ENCODE data around the gene RSPH3.
A peak's percentile ranks its signal among the peaks of the same experiment; 100 is the strongest.
"Not testable (repeated sequence)": the region's sequence is repeated elsewhere in the genome, so short reads cannot be mapped to it uniquely, and the experiment has no call there.

Gene RSPH3, protein sequence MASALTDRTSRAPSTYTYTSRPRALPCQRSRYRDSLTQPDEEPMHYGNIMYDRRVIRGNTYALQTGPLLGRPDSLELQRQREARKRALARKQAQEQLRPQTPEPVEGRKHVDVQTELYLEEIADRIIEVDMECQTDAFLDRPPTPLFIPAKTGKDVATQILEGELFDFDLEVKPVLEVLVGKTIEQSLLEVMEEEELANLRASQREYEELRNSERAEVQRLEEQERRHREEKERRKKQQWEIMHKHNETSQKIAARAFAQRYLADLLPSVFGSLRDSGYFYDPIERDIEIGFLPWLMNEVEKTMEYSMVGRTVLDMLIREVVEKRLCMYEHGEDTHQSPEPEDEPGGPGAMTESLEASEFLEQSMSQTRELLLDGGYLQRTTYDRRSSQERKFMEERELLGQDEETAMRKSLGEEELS

GRCh38 chr6:158999666-159000403 lies at the start of gene RSPH3:
Gene RSPH3, minus strand, starts transcription at chr6:159000202. Its CDS starts 652 bp downstream, at chr6:158999550.
- Mint-ChIP-seq H3K9me3 (no peaks in the 10 kb centered on the region), H3K4me1 (peaks cover 52% of the 10 kb centered on the region), H3K4me3 (peak within 1 kb of the TSS; percentile 99), H3K36me3 (peaks cover 19% of the 10 kb centered on the region), H3K27ac (peak within 1 kb of the TSS; percentile 95)
- DNase-seq (ENCODE audit: low spot score in 2 of 2), result peak; percentile 86 to 97
- peak; percentile 89 for ATAC-seq

- Mint-ChIP-seq H3K4me1 (peaks cover 27% of the 10 kb centered on the region), H3K4me3 (no peak overlapping the region), H3K9me3 (no peaks in the 10 kb centered on the region), H3K36me3 (peaks cover 25% of the 10 kb centered on the region), H3K27ac (no peak overlapping the region)
- DNase-seq (ENCODE audit: low spot score in 2 of 2), result peak; percentile 1 to 45
- no peak for ATAC-seq
Measured at GRCh38 chr6:159047891-159048685, 48.1 kb upstream of the RSPH3 start.

- Mint-ChIP-seq H3K36me3 (peaks cover 48% of the 10 kb centered on the region), H3K9me3 (no peaks in the 10 kb centered on the region), H3K4me1 (peaks cover 46% of the 10 kb centered on the region), H3K4me3 (peak overlapping the region; percentile 84), H3K27ac (peak overlapping the region; percentile 98)
- ATAC-seq (no peak), DNase-seq (ENCODE audit: low spot score in 2 of 2) (peak in 1 of 2 donors; percentile 47)
Measured at GRCh38 chr6:159045801-159046200, 45.8 kb upstream of the RSPH3 start.

DNA sequence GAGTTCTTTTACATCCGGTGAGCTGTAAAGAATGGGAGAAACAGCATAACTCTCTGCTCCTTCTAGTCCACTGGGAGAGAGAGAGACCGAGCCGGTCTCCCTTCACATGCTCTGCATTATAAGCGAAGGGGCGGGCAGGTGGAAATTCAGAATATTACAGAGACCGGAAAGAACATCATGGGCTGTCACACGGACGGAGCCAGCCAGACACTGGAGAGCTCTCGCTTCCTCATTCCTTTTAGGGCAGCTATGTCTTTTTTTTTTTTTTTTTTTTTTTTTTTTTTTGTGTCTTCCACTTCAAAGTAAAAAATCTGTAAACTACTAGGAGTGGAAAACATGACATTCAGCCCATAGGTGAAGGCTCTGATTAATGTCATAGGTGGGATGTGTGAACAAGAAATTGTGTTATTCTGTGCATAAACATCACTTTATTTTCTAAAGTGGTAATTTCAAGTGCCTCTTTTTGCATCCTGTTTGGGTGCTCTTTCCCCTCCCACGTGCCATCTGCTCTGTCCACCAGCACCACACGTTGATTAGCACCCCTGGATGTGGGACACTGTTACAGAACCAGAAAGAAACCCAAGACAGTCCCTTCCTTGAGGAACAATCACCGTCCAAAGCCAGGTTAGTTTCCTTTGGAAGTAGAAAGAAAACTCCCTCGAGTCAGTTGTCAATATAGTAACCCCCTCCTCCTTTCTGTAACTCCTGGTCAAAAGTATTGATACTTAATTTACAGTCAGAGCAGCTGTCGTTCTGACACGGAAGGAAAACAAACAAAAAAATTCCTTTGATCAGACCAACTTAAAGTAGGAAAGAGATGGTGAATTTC lies 45.1 kb upstream of the RSPH3 start, which contains the start of gene TAGAP:
Gene TAGAP, minus strand, starts transcription at position 93 of the 829 bp plus-strand sequence. CDS start 845 bp downstream, outside the sequence.
- H3K4me1 Mint-ChIP-seq, result peaks cover 49% of the 10 kb centered on the region
- peaks cover 54% of the 10 kb centered on the region for H3K36me3 Mint-ChIP-seq
- no peaks in the 10 kb centered on the region for H3K9me3 Mint-ChIP-seq
- ATAC-seq (peak; percentile 91), DNase-seq (ENCODE audit: low spot score in 2 of 2) (peak in 1 of 2 donors; percentile 88)
- H3K4me3 Mint-ChIP-seq, result peak within 1 kb of the TSS; percentile 84
- peak within 1 kb of the TSS; percentile 98 for H3K27ac Mint-ChIP-seq

- Mint-ChIP-seq H3K27ac (peak overlapping the region; percentile 98), H3K4me1 (peaks cover 53% of the 10 kb centered on the region), H3K4me3 (peak overlapping the region; percentile 84), H3K36me3 (peaks cover 66% of the 10 kb centered on the region), H3K9me3 (no peaks in the 10 kb centered on the region)
- DNase-seq (ENCODE audit: low spot score in 2 of 2) (peak in 1 of 2 donors; percentile 59), ATAC-seq (no peak)
Measured at GRCh38 chr6:159043947-159044346, 43.9 kb upstream of the RSPH3 start.

GRCh38 chr6:159043251-159043650 lies 43.2 kb upstream of the RSPH3 start:
- DNase-seq (ENCODE audit: low spot score in 2 of 2) (peak in 1 of 2 donors; percentile 53), ATAC-seq (no peak)
- Mint-ChIP-seq H3K9me3 (no peaks in the 10 kb centered on the region), H3K27ac (peak overlapping the region; percentile 98), H3K4me3 (peak overlapping the region; percentile 84), H3K4me1 (peaks cover 55% of the 10 kb centered on the region), H3K36me3 (peaks cover 73% of the 10 kb centered on the region)

- H3K27ac Mint-ChIP-seq, result peak overlapping the region; percentile 98
Measured at GRCh38 chr6:159042826-159043181, 42.8 kb upstream of the RSPH3 start.

GRCh38 chr6:159042003-159042825 lies 42.2 kb upstream of the RSPH3 start:
- H3K9me3 Mint-ChIP-seq, result no peaks in the 10 kb centered on the region
- DNase-seq (ENCODE audit: low spot score in 2 of 2), result peak in 1 of 2 donors; percentile 83
- peak overlapping the region; percentile 98 for H3K27ac Mint-ChIP-seq
- peak; percentile 53 for ATAC-seq
- H3K36me3 Mint-ChIP-seq, result peaks cover 83% of the 10 kb centered on the region
- peaks cover 58% of the 10 kb centered on the region for H3K4me1 Mint-ChIP-seq
- H3K4me3 Mint-ChIP-seq, result peak overlapping the region; percentile 84

More at GRCh38 chr6:159042826-159043181, 42.8 kb upstream of the RSPH3 start:
- H3K4me1 Mint-ChIP-seq, result peaks cover 55% of the 10 kb centered on the region
- no peak for DNase-seq (ENCODE audit: low spot score in 2 of 2)
- H3K36me3 Mint-ChIP-seq, result peaks cover 78% of the 10 kb centered on the region
- H3K9me3 Mint-ChIP-seq, result no peaks in the 10 kb centered on the region
- ATAC-seq, result no peak
- H3K4me3 Mint-ChIP-seq, result peak overlapping the region; percentile 84

DNA sequence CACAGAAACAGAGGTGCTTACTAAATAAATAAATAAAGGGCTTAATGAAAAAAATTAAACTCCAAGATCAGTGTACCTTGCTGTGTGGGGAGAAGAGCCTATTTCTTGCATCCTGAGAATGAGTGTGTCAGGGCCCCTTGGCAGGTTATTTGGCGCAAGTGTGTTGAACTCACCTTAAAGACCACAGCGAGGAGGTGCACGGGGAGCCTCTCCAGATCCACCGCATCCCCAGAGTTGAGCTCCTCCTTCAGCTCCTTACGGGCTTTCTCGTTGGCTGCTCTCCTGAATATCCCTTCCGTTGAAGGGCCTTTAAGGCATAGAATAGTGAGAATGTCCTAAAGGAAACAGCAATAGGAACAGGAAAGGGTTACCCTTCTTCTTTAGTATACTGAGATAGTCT lies 41.2 kb upstream of the RSPH3 start:
- H3K9me3 Mint-ChIP-seq, result no peaks in the 10 kb centered on the region
- ATAC-seq, result no peak
- H3K27ac Mint-ChIP-seq, result peak overlapping the region; percentile 98
- DNase-seq (ENCODE audit: low spot score in 2 of 2), result peak in 1 of 2 donors; percentile 54
- peaks cover 94% of the 10 kb centered on the region for H3K36me3 Mint-ChIP-seq
- peak overlapping the region; percentile 84 for H3K4me3 Mint-ChIP-seq
- peaks cover 65% of the 10 kb centered on the region for H3K4me1 Mint-ChIP-seq

DNA sequence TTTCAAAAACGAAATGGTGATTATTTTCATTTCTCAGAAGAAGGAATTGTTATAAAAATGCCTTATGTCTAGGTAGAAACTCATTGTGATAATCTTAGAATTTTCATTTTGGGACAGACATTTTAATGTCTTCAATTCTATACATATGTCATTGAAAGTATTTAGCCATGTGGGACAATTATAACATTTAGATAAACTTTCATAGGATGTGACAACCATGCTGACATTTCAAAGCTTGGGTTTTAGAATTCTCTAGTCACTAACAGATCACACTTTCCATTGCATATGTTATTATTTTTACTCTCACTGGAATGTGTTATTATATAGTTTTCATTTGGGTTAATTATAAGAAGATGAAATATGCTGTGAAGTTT lies 39.9 kb upstream of the RSPH3 start:
- Mint-ChIP-seq H3K27ac (peak overlapping the region; percentile 98), H3K9me3 (no peaks in the 10 kb centered on the region), H3K4me1 (peaks cover 65% of the 10 kb centered on the region), H3K36me3 (peaks cover 100% of the 10 kb centered on the region), H3K4me3 (peak overlapping the region; percentile 84)
- DNase-seq (ENCODE audit: low spot score in 2 of 2) (no peak), ATAC-seq (no peak)

- ATAC-seq (peak; percentile 79), DNase-seq (ENCODE audit: low spot score in 2 of 2) (peak; percentile 3 to 74)
- Mint-ChIP-seq H3K4me3 (peak overlapping the region; percentile 84), H3K36me3 (peaks cover 100% of the 10 kb centered on the region), H3K9me3 (no peaks in the 10 kb centered on the region), H3K4me1 (peaks cover 65% of the 10 kb centered on the region), H3K27ac (peak overlapping the region; percentile 98)
Measured at GRCh38 chr6:159038914-159039884, 39.2 kb upstream of the RSPH3 start.

DNA sequence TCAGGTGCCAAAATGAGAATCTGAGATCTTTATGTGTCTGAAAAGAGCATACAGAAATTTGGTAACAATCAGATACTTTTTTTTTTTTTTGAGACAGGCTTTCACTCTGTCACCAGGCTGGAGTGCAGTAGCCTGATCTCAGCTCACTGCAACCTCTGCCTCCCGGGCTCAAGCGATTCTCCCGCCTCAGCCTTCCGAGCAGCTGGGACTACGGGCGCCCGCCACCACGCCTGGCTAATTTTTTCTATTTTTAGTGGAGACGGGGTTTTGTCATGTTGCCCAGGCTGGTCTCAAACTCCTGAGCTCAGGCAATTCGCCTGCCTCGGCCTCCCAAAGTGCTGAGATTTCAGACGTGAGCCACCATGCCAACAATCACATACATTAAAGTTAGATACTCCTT lies 38.3 kb upstream of the RSPH3 start:
- peak overlapping the region; percentile 84 for H3K4me3 Mint-ChIP-seq
- DNase-seq (ENCODE audit: low spot score in 2 of 2), result peak in 1 of 2 donors; percentile 45
- peaks cover 69% of the 10 kb centered on the region for H3K4me1 Mint-ChIP-seq
- H3K27ac Mint-ChIP-seq, result peak overlapping the region; percentile 98
- not testable (repeated sequence) for ATAC-seq, H3K9me3 Mint-ChIP-seq
- peaks cover 94% of the 10 kb centered on the region for H3K36me3 Mint-ChIP-seq

All from stimulated activated effector memory CD8-positive, alpha-beta T cell treated with anti-CD3 and anti-CD28 coated beads, Interleukin-12 subunit alpha, Interleukin-12 subunit beta, amount 100 ng/mL, for 72 hours (primary cell).